Measurements from ENCODE around the gene GPAM.

- TF ChIP-seq CTCF (IDR thresholded peaks at IDR 0.05): no peak
- TF ChIP-seq POLR2AphosphoS5 (IDR thresholded peaks at IDR 0.05): no peak
- TF ChIP-seq POLR2A (IDR thresholded peaks at IDR 0.05): no peak
Measured at GRCh38 chr10:112139176-112139575, 44.4 kb downstream of the GPAM start.

All from gastroesophageal sphincter (tissue), 3 donors.